Epithelial cell of esophagus (primary cell): ENCODE data around the gene AGPAT3.

Experiments used
- DNase-seq: peaks from one replicate; pipeline ENCODE4 v3.0.0; 2010; ENCODE audit warnings: low read depth
- H3K4me3 ChIP-seq: 2 replicates; pipeline ENCODE4 v1.5.1; 2011; ENCODE audit warnings: mild to moderate bottlenecking, low read length, control low read depth
- TF ChIP-seq, protein P1 (sequence below): IDR thresholded peaks from 2 replicates; pipeline ENCODE4 v1.5.1; 2011; ENCODE audit warnings: low read depth, mild to moderate bottlenecking, low read length, control low read depth, inconsistent platforms; ENCODE audit not compliant: insufficient read depth; ENCODE audit errors: missing control alignments

AGPAT3 gene

DNA sequence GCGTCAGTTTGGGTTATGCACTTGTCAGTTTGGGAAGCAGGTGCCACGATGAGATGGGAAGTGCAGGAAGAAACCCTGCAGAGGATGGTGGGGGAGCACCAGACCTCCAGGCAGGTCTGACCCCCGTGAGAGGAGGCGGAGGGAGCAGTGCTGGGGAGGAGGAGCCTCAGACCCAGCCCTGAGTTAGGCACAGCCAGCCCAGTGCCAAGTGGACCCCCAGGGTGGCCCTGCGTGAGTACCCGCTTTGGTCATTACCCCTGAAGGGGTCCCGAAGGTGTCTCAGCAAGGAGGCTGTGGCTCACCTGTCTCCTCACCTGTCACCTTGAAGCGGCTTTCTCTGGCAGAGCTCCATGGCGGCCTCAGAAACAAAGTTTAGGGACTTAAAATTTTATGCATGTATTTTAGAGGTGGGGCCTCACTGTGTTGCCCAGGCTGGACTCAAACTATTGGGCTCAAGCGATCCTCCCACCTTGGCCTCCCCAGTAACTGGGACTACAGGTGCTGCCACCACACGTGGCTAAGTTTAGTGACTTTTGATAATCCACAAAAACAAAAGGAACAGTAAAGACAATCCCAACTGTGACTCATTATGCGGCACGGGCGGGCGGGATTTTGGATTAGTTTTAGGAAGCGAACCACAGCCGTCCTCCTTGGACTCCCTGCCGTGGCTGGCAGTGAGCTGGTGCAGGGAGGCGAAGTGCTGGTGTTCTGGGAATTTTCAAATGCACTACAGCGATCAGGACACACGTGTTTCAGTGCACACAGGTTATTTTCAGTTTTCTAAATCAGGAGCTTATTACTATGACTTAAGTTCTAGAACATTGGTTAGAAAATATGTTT is 4.7 kb downstream of the AGPAT3 start:
- TF ChIP-seq, protein P1, sequence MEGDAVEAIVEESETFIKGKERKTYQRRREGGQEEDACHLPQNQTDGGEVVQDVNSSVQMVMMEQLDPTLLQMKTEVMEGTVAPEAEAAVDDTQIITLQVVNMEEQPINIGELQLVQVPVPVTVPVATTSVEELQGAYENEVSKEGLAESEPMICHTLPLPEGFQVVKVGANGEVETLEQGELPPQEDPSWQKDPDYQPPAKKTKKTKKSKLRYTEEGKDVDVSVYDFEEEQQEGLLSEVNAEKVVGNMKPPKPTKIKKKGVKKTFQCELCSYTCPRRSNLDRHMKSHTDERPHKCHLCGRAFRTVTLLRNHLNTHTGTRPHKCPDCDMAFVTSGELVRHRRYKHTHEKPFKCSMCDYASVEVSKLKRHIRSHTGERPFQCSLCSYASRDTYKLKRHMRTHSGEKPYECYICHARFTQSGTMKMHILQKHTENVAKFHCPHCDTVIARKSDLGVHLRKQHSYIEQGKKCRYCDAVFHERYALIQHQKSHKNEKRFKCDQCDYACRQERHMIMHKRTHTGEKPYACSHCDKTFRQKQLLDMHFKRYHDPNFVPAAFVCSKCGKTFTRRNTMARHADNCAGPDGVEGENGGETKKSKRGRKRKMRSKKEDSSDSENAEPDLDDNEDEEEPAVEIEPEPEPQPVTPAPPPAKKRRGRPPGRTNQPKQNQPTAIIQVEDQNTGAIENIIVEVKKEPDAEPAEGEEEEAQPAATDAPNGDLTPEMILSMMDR: no peak
- no peak for DNase-seq
- no peak overlapping the region for H3K4me3 ChIP-seq

GRCh38 chr21:43871487-43871886 is 6.5 kb downstream of the AGPAT3 start:
- DNase-seq: no peak
- H3K4me3 ChIP-seq: no peak overlapping the region
- TF ChIP-seq, protein P1: no peak

DNA sequence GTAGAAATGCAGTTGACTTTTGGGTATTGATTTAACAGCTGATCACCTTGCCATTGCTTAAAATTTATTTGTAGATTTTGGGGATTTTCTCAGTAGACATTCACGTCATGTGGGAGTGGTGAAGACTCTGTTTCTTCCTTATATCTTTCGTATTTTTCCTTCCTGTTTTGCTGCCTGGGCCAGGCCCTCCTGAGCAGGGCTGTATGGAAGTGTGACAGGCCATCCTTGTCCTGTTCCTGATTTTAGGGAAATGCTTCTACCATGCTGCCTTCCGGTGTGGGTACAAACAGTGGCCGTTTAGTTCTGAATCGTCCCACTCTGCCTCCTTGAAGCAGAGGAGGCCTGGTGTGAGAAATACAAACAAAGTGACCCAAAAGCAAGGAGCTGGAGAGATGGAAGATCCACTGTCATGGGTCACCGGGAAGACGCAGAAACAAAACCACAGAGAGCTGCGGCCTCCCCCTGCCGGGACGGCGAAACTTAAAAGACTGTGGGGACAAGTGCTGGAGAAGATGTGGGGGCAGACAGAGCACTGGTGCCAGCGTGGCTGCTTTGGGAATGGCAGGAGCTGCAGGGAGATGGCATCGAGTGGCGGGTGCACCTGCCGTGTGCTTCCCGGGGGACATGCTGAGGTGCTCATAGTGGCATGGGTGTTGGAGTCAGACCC is 7.6 kb downstream of the AGPAT3 start:
- TF ChIP-seq, protein P1: no peak
- DNase-seq: no peak
- H3K4me3 ChIP-seq: no peak overlapping the region

- no peak overlapping the region for H3K4me3 ChIP-seq
- no peak for DNase-seq
- TF ChIP-seq, protein P1: no peak
Observed at GRCh38 chr21:43873673-43874072, 8.7 kb downstream of the AGPAT3 start.

DNA sequence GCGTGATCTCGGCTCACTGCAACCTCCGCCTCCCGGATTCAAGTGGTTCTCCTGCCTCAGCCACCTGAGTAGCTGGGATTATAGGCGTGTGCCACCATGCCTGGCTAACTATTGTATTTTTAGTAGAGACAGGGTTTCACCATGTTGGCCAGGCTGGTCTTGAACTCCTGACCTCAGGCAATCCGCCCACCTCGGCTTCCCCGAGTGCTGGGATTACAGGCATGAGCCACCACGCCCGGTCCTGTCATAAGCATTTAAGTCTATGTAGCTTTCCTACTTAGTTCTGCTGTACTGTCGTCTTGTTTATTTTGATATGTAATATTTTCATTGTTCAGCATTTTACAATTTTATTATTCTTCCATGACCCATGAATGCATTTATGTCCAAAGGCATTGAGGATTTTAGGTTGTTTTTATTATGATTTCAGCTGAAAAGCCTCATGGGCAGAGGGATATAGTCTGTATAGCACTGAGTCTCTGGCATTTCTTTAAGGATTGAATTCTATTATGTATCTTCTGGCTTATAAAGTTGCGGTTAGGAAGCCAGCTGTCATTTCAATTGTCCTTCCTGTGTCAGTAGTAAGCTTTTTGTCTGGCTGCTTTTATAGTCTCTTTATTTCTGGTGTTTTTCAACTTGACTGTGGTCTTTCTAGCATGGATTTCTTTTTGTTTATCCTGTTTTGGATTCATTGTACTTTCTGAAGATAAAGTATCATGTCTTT is 9.2 kb downstream of the AGPAT3 start:
- TF ChIP-seq, protein P1: no peak
- no peak for DNase-seq
- H3K4me3 ChIP-seq: no peak overlapping the region

DNA sequence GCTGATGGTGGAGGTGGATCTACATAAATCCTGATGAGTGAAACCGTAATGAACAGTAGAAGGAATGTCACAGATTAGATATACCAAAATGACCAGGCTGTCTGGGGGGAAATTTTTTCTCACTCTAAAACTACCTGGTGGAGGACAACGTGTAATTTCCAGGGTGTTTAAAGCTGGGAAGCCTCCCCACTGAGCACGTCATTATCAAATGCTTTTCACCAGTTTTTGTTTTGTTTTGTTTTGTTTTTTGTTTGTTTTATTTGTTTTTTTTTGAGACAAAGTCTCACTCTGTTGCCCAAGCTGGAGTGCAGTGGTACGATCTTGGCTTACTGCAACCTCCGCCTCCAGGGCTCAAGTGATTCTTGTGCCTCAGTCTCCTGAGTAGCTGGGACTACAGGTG is 11.6 kb downstream of the AGPAT3 start:
- DNase-seq: no peak
- TF ChIP-seq, protein P1: no peak

More for the DNA sequence above, 11.6 kb downstream of the AGPAT3 start:
- H3K4me3 ChIP-seq: no peak overlapping the region
